PC-3 (cell line): ENCODE measurements around the gene LRRTM4.

Experiments used
- EZH2 ChIP-seq: fragments of 300-600 bp; sonication (generic); IDR thresholded peaks from one replicate; pipeline ENCODE4 v1.6.1; 2017; ENCODE audit warnings: antibody characterized with exemption, mild to moderate bottlenecking, low read length; ENCODE audit not compliant: unreplicated experiment
- TF ChIP-seq, protein P1 (sequence below): fragments of 300-600 bp; sonication (generic); conservative IDR thresholded peaks from 2 replicates; pipeline ENCODE4 v1.5.1; 2017; ENCODE audit warnings: antibody characterized with exemption, low read depth, mild to moderate bottlenecking, low read length

GRCh38 chr2:76867854-76868253 lies 654.3 kb downstream of the LRRTM4 start:
- TF ChIP-seq, protein P1, sequence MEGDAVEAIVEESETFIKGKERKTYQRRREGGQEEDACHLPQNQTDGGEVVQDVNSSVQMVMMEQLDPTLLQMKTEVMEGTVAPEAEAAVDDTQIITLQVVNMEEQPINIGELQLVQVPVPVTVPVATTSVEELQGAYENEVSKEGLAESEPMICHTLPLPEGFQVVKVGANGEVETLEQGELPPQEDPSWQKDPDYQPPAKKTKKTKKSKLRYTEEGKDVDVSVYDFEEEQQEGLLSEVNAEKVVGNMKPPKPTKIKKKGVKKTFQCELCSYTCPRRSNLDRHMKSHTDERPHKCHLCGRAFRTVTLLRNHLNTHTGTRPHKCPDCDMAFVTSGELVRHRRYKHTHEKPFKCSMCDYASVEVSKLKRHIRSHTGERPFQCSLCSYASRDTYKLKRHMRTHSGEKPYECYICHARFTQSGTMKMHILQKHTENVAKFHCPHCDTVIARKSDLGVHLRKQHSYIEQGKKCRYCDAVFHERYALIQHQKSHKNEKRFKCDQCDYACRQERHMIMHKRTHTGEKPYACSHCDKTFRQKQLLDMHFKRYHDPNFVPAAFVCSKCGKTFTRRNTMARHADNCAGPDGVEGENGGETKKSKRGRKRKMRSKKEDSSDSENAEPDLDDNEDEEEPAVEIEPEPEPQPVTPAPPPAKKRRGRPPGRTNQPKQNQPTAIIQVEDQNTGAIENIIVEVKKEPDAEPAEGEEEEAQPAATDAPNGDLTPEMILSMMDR = no peak
- no peak for TF ChIP-seq EZH2
